GM12878 (cell line): ENCODE data around the gene SLC35E4. TPM values are rescaled to one million over a fixed set of nuclear protein-coding genes. Genes with fewer than 3 reads are reported as not detected.

ENCODE experiments used
- ASH2L ChIP-seq: fragments of 300-600, 200-600 bp; sonication (generic); IDR thresholded peaks from 2 replicates; pipeline ENCODE4 v1.6.1; 2017; ENCODE audit warnings: low read depth, mild to moderate bottlenecking, borderline replicate concordance
- ATF2 ChIP-seq: IDR thresholded peaks from 2 replicates; pipeline ENCODE4 v1.6.1; 2012; ENCODE audit warnings: low read length, inconsistent platforms
- CREM ChIP-seq: IDR thresholded peaks from 2 replicates; pipeline ENCODE4 v1.6.1; 2014; ENCODE audit warnings: antibody characterized with exemption, low read depth
- FOXM1 ChIP-seq: IDR thresholded peaks from 2 replicates; pipeline ENCODE4 v1.6.1; 2012; ENCODE audit warnings: low read depth, mild to moderate bottlenecking, inconsistent platforms, low read length, moderate library complexity
- MYC ChIP-seq: IDR thresholded peaks from 2 replicates; pipeline ENCODE4 v1.6.1; 2011; ENCODE audit warnings: mild to moderate bottlenecking, low read length, moderate library complexity, inconsistent platforms; ENCODE audit not compliant: insufficient read depth, insufficient replicate concordance, insufficient read length, severe bottlenecking
- NFYB ChIP-seq: IDR thresholded peaks from 2 replicates; pipeline ENCODE4 v1.6.1; 2011; ENCODE audit warnings: low read depth, mild to moderate bottlenecking, low read length, improper control_type of control experiment, moderate library complexity; ENCODE audit not compliant: insufficient read depth
- PAX8 ChIP-seq: fragments of 450-650 bp; IDR thresholded peaks from 2 replicates; pipeline ENCODE4 v1.6.1; 2017; ENCODE audit warnings: mild to moderate bottlenecking, moderate library complexity
- REST ChIP-seq: IDR thresholded peaks from 2 replicates; pipeline ENCODE4 v1.6.1; 2012; ENCODE audit warnings: mild to moderate bottlenecking, low read depth, low read length
- SIX5 ChIP-seq: IDR thresholded peaks from 2 replicates; pipeline ENCODE4 v1.6.1; 2011; ENCODE audit warnings: mild to moderate bottlenecking, low read depth, low read length, moderate library complexity; ENCODE audit not compliant: severe bottlenecking
- SMARCA5 ChIP-seq: fragments of 450-650 bp; IDR thresholded peaks from 2 replicates; pipeline ENCODE4 v1.6.1; 2017; ENCODE audit warnings: mild to moderate bottlenecking
- SPI1 ChIP-seq: IDR thresholded peaks from 2 replicates; pipeline ENCODE4 v1.6.1; 2011; ENCODE audit warnings: low read depth, mild to moderate bottlenecking, low read length, moderate library complexity, borderline replicate concordance; ENCODE audit not compliant: insufficient read depth
- SREBF2 ChIP-seq: IDR thresholded peaks from 2 replicates; pipeline ENCODE4 v1.6.1; 2012; ENCODE audit warnings: mild to moderate bottlenecking, low read length
- SUPT20H ChIP-seq: IDR thresholded peaks from 2 replicates; pipeline ENCODE4 v1.6.1; 2011; ENCODE audit warnings: low read depth, mild to moderate bottlenecking, low read length, moderate library complexity, borderline replicate concordance; ENCODE audit not compliant: control insufficient read depth
- YY1 ChIP-seq: IDR thresholded peaks from 2 replicates; pipeline ENCODE4 v1.6.1; 2011; ENCODE audit warnings: low read depth, mild to moderate bottlenecking, low read length
- ZNF24 ChIP-seq: fragments of 450-650 bp; IDR thresholded peaks from 2 replicates; pipeline ENCODE4 v1.6.1; 2017; ENCODE audit warnings: antibody characterized with exemption, mild to moderate bottlenecking
- ZNF622 ChIP-seq: fragments of 450-650 bp; IDR thresholded peaks from 2 replicates; pipeline ENCODE4 v1.6.1; 2017; ENCODE audit warnings: mild to moderate bottlenecking, inconsistent platforms
- polyA plus RNA-seq, 11 experiments: library from polyadenylated mRNA; depleted of rRNA in 4 of 11; unstranded in 6 of 11; stranded (reverse) in 5 of 11; fragments of >200 nt; fragmentation: Nextera tagmentation in 4 of 11; fragmentation: Illumina TruSeq in 1 of 11; extraction: Ambion mirVana in 4 of 11; extraction: Trizol in 1 of 11; gene quantifications; 1 replicate in 1 of 11; 2 replicates in 10 of 11; pipeline versions ENCODE4 v1.2.1 to v1.2.3, GENCODE V29; 2011 to 2016; ENCODE audit warnings: inconsistent platforms in 2 of 11, missing spikeins in 2 of 11, low read depth in 1 of 11
- total RNA-seq, 4 experiments: library from RNA; depleted of rRNA in 3 of 4; stranded (reverse); fragments of >200 nt in 3 of 4; fragmentation: Illumina TruSeq in 1 of 4; extraction: Trizol in 1 of 4; gene quantifications; 2 replicates each; pipeline versions ENCODE4 v1.2.1 to v1.2.3, GENCODE V29; 2013 to 2021
- TF ChIP-seq, protein P1 (sequence below): fragments of 450-650 bp; IDR thresholded peaks from 2 replicates; pipeline ENCODE4 v1.6.1; 2017; ENCODE audit warnings: low read depth, mild to moderate bottlenecking, moderate library complexity
- TF ChIP-seq, protein P2 (sequence below): IDR thresholded peaks from 2 replicates; pipeline ENCODE4 v1.6.1; 2011; ENCODE audit warnings: borderline replicate concordance, low read depth, mild to moderate bottlenecking, moderate library complexity, low read length; ENCODE audit not compliant: insufficient read depth, poor library complexity, severe bottlenecking
- TF ChIP-seq, protein P3 (sequence below): fragments of 450-650 bp; IDR thresholded peaks from 2 replicates; pipeline ENCODE4 v1.6.1; 2017; ENCODE audit warnings: mild to moderate bottlenecking, low read depth, inconsistent platforms; ENCODE audit not compliant: poor library complexity, severe bottlenecking

The SLC35E4 gene
- total and polyA plus RNA-seq, 10 of the 15 experiments (the other 5 are each of a cell fraction or from before 2014, with no cell fraction given): 0.16 to 5.3 (median 2.9) TPM; not detected in 1

- peak; percentile 65; the same call in 1 of the 2 replicates for TF ChIP-seq ATF2
- no peak for TF ChIP-seq REST
- TF ChIP-seq CREM: peak; percentile 98
- peak; percentile 93 for TF ChIP-seq MYC
- peak; percentile 69; the same call in 1 of the 2 replicates for TF ChIP-seq SPI1
- no peak for TF ChIP-seq SUPT20H
- no peak for TF ChIP-seq ZNF622
- TF ChIP-seq SREBF2: no peak
- TF ChIP-seq ASH2L: no peak
- TF ChIP-seq, protein P1, sequence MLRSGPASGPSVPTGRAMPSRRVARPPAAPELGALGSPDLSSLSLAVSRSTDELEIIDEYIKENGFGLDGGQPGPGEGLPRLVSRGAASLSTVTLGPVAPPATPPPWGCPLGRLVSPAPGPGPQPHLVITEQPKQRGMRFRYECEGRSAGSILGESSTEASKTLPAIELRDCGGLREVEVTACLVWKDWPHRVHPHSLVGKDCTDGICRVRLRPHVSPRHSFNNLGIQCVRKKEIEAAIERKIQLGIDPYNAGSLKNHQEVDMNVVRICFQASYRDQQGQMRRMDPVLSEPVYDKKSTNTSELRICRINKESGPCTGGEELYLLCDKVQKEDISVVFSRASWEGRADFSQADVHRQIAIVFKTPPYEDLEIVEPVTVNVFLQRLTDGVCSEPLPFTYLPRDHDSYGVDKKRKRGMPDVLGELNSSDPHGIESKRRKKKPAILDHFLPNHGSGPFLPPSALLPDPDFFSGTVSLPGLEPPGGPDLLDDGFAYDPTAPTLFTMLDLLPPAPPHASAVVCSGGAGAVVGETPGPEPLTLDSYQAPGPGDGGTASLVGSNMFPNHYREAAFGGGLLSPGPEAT: peak; percentile 94
- TF ChIP-seq SMARCA5: no peak
- peak; percentile 78; the same call in 1 of the 2 replicates for TF ChIP-seq YY1
- TF ChIP-seq, protein P2, sequence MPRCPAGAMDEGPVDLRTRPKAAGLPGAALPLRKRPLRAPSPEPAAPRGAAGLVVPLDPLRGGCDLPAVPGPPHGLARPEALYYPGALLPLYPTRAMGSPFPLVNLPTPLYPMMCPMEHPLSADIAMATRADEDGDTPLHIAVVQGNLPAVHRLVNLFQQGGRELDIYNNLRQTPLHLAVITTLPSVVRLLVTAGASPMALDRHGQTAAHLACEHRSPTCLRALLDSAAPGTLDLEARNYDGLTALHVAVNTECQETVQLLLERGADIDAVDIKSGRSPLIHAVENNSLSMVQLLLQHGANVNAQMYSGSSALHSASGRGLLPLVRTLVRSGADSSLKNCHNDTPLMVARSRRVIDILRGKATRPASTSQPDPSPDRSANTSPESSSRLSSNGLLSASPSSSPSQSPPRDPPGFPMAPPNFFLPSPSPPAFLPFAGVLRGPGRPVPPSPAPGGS: no peak
- no peak for TF ChIP-seq NFYB
- TF ChIP-seq ZNF24: no peak
- TF ChIP-seq FOXM1: no peak
- peak; percentile 93 for TF ChIP-seq SIX5
- no peak for TF ChIP-seq PAX8
- TF ChIP-seq, protein P3, sequence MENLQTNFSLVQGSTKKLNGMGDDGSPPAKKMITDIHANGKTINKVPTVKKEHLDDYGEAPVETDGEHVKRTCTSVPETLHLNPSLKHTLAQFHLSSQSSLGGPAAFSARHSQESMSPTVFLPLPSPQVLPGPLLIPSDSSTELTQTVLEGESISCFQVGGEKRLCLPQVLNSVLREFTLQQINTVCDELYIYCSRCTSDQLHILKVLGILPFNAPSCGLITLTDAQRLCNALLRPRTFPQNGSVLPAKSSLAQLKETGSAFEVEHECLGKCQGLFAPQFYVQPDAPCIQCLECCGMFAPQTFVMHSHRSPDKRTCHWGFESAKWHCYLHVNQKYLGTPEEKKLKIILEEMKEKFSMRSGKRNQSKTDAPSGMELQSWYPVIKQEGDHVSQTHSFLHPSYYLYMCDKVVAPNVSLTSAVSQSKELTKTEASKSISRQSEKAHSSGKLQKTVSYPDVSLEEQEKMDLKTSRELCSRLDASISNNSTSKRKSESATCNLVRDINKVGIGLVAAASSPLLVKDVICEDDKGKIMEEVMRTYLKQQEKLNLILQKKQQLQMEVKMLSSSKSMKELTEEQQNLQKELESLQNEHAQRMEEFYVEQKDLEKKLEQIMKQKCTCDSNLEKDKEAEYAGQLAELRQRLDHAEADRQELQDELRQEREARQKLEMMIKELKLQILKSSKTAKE: no peak
Measured at GRCh38 chr22:30591588-30592359, 43.8 kb upstream of the SLC35E4 start, which contains the start of gene PES1 (continued).
